Astrocyte of the spinal cord (primary cell): ENCODE results near the gene ISG20L2.
"Not testable (repeated sequence)": the region's sequence is repeated elsewhere in the genome, so short reads cannot be mapped to it uniquely, and the experiment has no call there.

ENCODE experiments used
- DNase-seq: peaks from one replicate; pipeline ENCODE4 v3.0.0; 2011; ENCODE audit warnings: low read depth, low spot score
- H3K4me3 ChIP-seq: 2 replicates; pipeline ENCODE4 v1.5.1; 2011; ENCODE audit warnings: low read depth, mild to moderate bottlenecking, low read length, moderate library complexity
- in situ Hi-C: cut with HindIII; loops from 2 replicates; pipeline ENCODE4 v1.10.0; 2017; ENCODE audit warnings: low sequenced_read_pairs
- TF ChIP-seq, protein P1 (sequence below): IDR thresholded peaks from 2 replicates; pipeline ENCODE4 v1.5.1; 2012; ENCODE audit warnings: low read depth, mild to moderate bottlenecking, low read length, inconsistent platforms

ISG20L2 gene

DNA sequence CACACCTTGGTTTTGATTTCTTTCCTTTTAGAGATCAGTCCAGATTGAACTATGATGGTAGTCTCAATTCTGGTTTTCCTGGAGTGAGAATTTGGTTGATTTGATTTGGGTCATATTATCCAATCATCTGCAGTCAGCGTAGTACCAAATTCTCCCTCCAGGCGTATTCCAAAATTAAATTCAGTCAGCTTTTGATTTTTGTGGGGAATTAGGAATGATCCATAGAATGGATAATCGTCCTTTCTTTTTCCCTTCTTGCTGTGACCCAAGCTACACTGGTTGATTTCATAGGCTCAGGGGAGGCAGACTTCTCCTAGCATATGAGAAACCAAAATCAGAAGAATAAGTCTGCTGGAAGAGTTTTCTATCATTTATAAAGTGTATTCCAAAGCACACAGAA, 43.7 kb upstream of the ISG20L2 start:
- no peak for DNase-seq
- in situ Hi-C loops: no loop called here
- H3K4me3 ChIP-seq: no peak overlapping the region

DNA sequence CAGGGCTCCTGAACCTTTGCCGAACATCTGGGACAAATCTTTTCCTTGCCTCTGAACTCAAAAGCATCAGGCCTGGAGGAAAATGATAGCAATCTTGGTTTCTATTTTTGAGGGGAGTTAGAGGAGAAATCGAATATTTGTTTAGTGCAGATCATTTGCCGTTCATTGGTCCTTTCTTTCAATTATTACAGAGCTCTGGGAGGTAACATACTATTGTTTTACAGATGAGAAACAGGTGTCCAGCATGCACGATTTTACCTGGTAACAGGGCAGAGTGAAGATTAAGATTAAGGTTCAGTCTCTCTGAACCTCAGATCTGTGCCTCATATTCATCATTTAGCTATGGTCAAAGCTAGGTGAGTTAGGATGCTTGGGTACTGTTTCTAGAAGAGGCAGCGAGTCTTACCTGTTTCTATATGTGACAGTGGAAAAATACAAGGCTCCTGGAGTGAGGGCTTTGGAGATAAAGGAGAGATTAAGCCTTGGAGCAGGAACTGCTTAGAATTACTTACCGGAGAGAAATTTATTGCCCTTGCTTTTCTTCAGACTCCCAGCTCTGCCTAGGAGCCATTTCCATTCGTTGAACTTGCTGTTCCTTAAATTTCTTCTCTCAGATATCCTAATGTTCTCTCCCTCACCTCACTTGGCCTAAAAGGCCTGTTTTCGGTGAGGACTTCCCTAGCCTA, 40.2 kb upstream of the ISG20L2 start:
- TF ChIP-seq, protein P1, sequence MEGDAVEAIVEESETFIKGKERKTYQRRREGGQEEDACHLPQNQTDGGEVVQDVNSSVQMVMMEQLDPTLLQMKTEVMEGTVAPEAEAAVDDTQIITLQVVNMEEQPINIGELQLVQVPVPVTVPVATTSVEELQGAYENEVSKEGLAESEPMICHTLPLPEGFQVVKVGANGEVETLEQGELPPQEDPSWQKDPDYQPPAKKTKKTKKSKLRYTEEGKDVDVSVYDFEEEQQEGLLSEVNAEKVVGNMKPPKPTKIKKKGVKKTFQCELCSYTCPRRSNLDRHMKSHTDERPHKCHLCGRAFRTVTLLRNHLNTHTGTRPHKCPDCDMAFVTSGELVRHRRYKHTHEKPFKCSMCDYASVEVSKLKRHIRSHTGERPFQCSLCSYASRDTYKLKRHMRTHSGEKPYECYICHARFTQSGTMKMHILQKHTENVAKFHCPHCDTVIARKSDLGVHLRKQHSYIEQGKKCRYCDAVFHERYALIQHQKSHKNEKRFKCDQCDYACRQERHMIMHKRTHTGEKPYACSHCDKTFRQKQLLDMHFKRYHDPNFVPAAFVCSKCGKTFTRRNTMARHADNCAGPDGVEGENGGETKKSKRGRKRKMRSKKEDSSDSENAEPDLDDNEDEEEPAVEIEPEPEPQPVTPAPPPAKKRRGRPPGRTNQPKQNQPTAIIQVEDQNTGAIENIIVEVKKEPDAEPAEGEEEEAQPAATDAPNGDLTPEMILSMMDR: no peak
- no peak for DNase-seq
- peak overlapping the region; percentile 97 for H3K4me3 ChIP-seq
- in situ Hi-C loops: no loop called here

More for the DNA sequence above, 43.7 kb upstream of the ISG20L2 start:
- TF ChIP-seq, protein P1: peak; percentile 6

DNA sequence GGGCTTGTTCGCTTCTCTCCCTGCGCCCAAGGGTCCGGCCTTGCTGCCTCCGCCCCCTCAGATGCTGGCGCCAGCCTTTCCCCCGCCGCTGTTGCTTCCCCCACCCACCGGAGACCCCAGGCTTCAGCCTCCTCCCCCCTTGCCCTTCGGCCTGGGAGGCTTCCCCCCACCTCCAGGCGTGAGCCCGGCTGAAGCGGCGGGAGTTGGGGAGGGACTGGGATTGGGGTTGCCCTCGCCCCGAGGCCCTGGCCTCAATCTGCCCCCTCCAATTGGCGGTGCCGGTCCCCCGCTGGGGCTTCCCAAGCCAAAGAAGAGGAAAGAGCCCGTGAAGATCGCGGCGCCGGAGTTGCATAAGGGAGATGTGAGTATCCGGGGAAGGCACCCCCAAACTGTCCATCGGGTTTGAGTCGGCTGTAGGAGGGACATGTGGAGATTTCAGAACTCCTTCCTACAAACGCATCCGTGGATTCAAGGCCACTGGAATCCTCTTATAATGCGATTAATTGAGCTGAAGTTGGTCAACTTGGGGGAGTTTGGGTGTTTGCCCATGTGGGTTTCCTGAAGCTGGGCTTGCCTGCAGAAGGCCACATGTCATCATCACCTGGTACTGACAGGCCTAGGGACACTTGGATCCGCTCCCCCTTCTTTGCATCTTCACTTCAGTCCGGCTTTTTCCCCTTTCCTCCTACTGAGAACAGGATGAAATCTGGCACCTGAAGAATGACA, 39.5 kb upstream of the ISG20L2 start:
- DNase-seq: no peak
- H3K4me3 ChIP-seq: peak overlapping the region; percentile 97
- in situ Hi-C loops: no loop called here
- TF ChIP-seq, protein P1: no peak

DNA sequence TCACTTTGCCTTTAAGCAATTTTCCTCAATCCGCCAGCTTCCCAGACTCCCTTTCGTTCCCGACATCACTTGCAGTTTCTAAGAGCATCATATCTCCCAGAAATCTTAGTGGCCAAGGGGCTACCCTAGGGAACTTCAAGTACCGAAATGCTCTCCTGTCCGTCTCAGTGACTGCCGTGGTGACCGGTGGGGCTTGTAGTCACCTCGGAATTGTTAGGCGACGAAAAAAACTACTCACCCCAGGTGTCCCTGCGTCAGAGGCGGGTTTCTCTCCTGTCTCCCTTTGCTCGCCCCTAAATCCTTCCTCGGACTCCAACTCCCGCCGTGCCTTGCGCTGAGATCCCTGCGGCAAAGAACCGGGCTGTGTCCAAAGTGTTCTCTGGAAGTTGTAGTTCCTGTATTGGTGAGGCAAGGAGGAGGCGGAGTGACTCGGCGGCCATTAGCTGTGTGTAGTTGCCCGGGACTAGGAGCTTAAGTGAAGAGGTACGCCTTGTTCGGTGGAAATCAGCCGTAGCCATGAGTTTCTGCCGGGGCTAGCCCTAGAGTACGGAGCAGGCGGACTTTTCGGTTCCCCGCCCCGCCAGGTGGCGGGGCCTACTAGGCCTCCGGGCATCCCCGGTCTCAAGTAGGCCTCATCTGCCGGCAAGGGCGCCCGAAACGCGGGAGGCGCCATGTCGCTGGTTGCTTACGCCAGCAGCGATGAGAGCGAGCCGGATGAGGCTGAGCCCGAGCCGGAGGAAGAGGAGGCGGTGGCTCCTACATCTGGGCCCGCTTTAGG, 38.7 kb upstream of the ISG20L2 start, which contains the start of gene PRCC:
TSS of gene PRCC (plus strand) at position 435 of the 778 bp plus-strand sequence. CDS start at position 672, 237 bp downstream.
- in situ Hi-C loops: no loop called here
- peak; percentile 100 for DNase-seq
- H3K4me3 ChIP-seq: peak within 1 kb of the TSS; percentile 97
- TF ChIP-seq, protein P1: no peak

DNA sequence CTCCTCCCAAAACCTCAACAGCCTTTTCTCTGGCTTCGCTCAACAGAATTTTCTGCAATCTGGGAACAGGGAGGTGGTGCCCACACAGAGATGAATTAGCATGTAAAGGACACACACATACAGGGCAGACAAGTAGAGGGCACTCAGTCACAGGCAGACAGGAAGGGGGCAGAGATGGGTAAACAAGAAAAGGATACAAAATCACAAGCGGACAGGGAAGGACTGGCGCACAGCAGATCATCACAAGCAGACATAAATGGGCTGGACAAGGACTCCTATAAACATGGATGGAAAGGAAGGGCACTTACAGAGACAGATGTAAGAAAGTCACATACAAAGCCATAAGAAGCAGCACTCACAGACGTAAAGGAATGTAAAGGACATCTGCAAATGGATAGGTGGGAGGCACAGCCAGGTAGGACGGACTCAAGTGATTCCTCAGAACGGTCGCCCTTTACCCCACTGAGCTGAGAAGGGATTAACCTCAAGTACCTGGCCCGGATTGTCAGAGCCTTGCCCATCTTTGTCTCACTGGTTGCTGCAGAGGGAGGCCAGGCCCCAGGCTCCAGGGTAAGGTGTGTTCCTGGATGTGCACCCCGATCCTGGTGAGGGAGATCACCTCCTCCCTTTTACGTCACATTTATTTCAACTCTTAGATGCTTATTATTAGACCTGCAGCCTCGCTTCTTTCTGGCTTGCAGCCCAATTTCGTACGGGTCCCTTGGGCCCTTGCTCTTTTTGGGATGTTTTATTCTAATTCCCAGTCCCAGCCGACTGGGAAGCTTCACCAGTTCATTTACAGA, 37.9 kb upstream of the ISG20L2 start:
- peak overlapping the region; percentile 97 for H3K4me3 ChIP-seq
- DNase-seq: no peak
- TF ChIP-seq, protein P1: no peak
- in situ Hi-C loops: no loop called here

DNA sequence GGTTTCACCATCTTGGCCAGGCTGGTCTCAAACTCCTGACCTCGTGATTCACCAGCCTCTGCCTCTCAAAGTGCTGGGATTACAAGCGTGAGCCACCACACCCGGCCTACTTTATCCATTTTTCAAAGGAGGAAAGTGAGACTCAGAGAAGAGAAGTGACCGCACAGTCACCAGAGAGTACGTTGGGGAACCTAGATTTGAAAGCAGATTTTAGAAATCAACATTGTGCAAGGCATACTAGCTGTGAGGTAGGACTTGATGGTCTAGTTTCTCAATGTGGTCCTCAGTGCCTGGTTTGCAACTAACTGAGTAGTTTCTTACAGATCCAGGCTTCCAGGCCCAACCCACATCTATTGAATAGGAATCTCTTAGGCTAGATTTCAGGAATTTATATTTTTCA, 37.1 kb upstream of the ISG20L2 start:
- in situ Hi-C loops: no loop called here
- TF ChIP-seq, protein P1: no peak
- no peak for DNase-seq
- H3K4me3 ChIP-seq: no peak overlapping the region

DNA sequence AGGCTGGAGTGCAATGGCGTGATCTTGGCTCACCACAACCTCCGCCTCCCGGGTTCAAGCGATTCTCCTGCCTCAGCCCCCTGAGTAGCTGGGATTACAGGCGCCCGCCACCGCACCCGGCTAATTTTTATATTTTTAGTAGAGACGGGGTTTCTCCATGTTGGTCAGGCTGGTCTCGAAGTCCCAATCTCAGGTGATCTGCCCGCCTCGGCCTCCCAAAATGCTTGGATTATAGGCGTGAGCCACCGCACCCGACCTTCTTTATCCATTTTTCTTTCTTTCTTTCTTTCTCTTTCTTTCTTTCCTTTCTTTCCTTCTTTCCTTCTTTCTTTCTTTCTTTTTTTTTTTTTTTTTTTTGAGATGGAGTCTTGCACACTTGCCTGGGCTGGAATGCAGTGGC, 36.6 kb upstream of the ISG20L2 start:
- DNase-seq: not testable (repeated sequence)

More for the DNA sequence above, 36.6 kb upstream of the ISG20L2 start:
- H3K4me3 ChIP-seq, in situ Hi-C loops: not testable (repeated sequence)
